Measurements from ENCODE around the gene KCNJ4.
"Not testable (repeated sequence)": the region's sequence is repeated elsewhere in the genome, so short reads cannot be mapped to it uniquely, and the experiment has no call there.

KCNJ4 gene

DNA sequence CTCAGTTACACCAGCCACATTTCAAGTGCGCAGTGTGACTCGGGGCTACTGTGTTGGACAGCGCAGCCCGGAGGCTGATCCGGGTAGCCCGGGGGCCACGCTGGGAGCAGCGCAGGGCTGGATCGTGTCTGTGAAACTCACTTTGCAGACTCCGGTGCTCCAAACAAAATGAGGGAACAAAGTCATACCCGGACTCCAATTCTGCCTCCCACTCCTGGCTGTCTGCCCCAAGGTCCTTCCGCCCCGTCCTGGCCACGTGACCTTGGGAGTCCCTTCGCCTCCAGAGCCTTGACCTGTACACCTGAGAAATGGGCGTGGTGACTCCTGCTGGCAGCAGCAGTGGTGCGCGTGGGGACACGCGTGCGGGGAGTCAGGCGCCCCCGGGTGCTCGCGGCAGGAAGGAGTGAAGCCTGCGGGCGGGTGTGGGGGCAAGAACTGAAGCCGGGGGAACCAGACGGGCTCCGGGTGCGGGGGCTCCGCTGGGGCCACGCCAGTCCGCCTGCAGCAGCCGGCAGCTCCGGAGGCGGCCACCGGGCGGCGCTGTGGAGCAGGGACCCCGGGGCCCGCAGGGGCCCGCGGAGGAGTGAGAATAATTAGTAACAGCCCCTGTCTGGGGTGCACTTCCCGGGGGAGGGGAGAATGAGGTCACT is 42.4 kb downstream of the KCNJ4 start:
- peak; percentile 39 for DNase-seq (ENCODE audit: low spot score)

DNA sequence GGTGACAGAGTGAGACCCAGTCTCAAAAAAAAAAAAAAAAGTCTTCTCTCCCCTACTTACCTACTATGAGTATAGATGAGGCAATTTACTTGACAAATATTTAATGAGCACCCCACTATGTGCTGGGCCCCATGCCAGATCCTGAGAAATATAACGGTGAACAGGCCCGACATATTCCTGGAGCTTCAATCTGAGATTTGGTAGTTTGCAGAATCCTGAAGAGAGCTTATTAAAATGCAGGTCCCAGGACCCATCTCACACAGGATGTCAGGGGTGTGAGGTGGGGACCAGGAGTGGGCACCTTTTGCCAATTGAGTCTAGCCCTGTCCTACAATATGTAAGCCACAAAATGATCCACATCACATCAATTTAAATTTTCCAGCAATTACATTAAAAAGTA is 44.0 kb downstream of the KCNJ4 start:
- DNase-seq (ENCODE audit: low spot score): no peak

DNA sequence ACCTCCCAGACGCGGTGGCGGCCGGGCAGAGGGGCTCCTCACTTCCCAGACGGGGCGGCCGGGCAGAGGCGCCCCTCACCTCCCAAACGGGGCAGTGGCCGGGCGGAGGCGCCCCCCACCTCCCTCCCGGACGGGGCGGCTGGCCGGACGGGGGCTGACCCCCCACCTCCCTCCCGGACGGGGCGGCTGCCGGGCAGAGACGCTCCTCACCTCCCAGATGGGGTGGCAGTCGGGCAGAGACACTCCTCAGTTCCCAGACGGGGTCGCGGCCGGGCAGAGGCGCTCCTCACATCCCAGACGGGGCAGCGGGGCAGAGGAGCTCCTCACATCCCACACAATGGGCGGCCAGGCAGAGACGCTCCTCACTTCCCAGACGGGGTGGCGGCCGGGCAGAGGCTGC is 45.1 kb downstream of the KCNJ4 start:
- not testable (repeated sequence) for DNase-seq (ENCODE audit: low spot score)

GRCh38 chr22:38406617-38407016 is 48.4 kb downstream of the KCNJ4 start:
- DNase-seq (ENCODE audit: low spot score): no peak

- no peak for DNase-seq (ENCODE audit: low spot score)
These were observed 50.6 kb downstream of the KCNJ4 start for GRCh38 chr22:38404419-38404818.

DNA sequence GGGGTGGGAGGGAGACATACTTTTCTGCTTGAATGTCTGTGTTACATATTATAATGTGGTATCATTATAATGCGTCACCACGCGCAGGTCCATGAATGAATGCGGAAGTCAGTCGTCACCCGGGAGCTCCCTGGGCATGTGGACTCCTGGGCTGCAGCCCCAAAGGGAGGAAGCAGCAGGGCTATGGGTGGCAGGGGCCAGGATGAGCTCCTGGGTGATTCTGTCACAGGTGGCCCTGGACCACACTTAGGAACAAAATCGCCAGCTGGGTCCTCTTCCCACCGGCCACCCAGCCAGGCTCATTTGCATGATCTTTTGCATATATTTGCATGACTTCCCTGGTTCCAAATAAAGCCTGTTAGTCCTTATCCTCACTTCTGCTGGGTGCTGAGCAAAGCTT is 51.2 kb downstream of the KCNJ4 start:
- no peak for DNase-seq (ENCODE audit: low spot score)

DNA sequence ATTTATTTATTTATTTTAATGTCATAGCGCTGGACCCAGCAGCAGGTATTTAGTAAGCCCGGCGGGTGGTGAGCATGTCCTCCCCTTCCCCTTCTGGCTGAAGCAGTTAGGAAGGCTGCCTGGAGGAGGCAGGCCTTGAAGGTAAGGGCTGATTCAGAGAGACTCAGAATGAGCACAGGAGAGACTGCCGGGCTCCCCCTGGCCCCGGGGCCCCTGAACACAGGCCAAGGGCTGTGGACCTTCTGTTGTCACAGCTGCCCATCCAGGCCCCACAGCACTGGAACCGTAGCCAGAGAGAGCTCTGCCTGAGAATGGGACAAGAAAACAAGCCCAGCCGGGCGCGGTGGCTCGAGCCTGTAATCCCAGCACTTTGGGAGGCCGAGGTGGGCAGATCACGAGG is 52.8 kb downstream of the KCNJ4 start:
- DNase-seq (ENCODE audit: low spot score): no peak

DNA sequence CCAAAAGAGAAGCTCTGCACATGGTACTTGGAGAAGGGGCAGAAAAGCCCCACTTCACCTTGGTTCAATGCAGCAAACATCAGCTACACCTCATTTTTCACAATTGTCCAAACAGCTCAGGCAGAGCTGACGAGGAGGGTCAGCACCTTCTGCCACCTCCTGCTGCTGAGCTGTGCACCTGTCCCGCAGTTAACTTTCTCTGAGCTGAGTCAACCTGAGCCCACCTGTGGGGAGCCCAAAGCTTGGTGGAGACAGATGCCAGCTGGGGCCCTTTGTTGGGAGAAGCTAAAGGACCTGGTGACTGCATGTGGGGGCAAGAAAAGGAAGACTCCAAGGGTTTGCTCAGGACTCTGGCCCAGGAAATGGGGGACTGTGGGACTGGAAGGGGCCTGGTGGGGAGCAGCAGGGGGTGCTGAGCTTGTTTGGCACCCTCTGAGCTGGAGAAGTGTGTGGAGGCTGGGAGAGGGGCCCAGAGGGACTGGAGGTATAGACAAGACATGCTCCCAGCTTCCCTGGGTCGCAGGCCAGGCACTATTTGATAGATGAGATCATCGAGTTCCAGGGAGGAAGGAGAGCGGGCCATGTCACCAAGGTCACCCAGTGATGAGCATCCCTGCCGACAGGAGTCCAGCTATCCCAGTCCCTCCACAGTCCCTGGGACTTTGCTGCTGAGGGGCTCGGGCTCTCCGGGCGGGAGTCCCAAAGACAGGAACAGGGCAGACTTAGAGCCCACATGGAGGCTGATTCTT is 53.5 kb downstream of the KCNJ4 start:
- DNase-seq (ENCODE audit: low spot score): no peak

GRCh38 chr22:38400256-38400655 is 54.7 kb downstream of the KCNJ4 start:
- not testable (repeated sequence) for DNase-seq (ENCODE audit: low spot score)

DNA sequence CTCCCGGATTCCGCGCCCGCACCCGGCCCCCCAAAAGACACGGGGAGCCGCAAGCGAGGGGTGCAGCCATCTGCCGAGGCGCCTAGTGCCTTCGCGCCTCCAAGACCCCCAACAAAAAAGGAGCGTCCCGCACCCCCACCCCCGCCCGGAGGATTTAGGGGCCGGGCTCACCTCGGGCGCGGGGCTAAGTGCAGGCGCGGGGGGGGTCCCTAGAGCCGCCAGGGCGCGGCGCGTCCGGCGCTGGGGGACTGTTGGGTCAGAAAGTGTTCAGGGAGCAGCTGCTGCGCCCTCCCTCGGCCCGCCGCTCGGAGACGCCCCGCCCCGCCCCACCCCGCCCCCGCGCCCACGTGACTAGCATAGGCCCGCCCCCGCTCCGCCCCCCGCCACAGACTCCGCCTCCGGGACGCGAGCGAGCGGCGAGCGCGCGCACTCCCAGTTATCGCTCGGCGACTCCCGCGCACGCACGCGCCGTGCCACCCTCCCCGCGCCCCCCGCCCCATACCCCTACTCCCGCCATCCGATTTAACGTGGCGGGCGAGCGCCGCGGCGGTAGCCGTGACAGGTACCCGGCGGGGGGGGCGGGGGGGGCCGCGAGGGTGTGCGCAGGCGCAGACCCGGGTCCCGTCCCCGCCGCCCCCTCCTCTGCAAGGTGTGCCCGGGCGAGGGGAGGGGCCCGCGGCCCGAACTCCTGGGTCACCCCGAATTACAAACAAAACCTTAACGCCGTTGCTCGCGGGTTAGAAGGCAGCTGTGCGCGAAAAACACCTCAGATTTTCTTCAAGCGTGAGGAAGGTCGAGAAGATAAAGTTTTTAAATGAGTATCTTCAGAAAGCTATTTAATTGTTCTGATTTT is 56.2 kb downstream of the KCNJ4 start:
- DNase-seq (ENCODE audit: low spot score): peak; percentile 88

- not testable (repeated sequence) for DNase-seq (ENCODE audit: low spot score)
These were observed 56.8 kb downstream of the KCNJ4 start for GRCh38 chr22:38398181-38398608.

GRCh38 chr22:38397189-38398085 is 57.6 kb downstream of the KCNJ4 start:
- DNase-seq (ENCODE audit: low spot score): no peak

- DNase-seq (ENCODE audit: low spot score): not testable (repeated sequence)
These were observed 58.4 kb downstream of the KCNJ4 start for GRCh38 chr22:38396440-38397069.

DNA sequence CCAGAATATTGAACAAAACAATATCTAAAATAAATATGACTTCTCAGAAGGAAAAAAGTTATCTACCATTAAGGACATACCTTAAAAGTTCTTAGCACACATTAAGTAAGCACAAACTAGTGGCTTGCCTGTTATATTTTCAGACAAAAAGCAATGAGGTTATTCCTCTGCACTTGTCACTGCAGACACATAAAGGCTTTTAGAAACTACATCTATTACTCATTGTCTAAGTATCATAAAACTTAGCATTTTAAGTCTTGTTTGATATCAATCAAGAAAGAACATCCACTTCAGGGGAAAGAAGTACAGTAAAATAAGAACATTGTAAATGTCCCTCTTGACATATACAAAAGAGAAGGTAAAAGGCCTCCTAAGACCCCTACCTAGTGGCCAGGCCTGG is 59.1 kb downstream of the KCNJ4 start:
- not testable (repeated sequence) for DNase-seq (ENCODE audit: low spot score)

DNA sequence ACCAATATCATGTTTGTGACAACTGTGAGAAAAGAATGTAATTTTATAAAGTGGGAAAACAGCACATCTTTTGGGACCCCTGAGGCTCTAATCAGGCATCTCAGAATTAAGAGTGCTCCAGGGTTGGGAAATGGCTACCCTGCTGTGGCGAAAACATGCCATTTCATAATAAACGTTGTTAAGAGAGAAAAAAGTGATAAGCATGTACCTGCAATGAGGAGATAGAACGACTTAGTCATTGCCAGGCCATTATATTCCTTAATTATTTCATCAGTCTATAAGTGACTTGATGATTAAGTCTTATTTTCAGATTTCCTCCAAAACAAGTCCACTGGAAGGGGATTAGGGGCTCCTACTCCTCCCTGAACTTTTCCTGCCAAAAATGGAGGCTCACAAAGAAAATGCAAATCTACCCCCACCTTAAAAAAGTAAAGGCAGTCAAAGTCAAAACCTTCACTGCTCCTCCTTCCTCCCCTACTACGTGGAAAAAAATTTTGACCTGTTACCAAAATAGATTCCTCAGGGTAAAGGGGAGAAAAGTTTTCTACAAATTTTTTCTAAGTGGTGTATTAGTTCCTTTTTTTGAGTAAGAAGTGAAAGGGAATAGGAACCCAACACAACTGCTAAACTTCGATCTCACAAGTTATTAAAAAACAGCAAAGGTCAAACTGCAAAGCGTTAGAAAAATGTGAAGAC is 59.9 kb downstream of the KCNJ4 start:
- not testable (repeated sequence) for DNase-seq (ENCODE audit: low spot score)

- DNase-seq (ENCODE audit: low spot score): not testable (repeated sequence)
These were observed 65.6 kb downstream of the KCNJ4 start for GRCh38 chr22:38389428-38389818.

DNA sequence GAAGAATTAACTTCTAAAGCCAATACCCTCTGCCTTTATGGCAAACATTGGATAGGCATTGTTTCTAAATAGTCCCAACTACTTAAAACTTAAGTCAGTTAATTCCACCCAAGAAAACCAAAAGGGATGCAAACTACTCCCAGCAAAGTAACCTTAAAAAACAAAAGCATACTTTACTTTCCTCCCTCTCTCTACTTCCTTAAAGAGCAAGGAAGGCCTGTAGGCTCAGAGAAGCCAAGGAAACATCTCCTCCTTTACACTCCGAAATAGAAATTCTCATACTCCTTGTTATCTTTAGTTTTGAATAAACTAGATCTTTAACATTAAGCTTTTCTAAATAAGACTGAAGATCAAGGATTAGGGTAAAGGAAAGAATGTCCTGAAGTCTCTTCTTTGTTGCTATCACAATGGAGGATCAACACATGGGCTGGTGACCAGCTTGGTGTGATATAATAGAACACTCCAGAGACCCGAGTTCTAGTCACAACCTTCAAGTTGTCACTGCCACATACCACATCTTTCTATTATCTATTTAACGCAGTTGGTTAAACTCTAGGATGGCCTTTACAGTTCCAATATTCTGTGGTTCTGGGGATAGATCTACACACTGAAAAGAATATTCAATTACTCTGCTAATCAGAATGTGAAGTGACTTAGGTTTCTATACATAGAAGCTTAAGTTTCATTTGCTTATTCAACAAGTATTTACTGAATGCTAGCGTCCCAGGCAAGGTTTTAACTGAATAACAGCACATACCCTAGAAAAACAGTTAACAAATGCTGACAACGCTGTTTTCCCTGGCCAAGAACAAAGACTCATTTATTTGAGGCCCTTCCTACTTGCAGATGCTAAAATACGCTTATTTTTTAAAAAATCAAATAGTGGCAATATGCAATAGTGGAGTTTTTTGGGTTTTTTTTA is 66.2 kb downstream of the KCNJ4 start:
- not testable (repeated sequence) for DNase-seq (ENCODE audit: low spot score)

DNA sequence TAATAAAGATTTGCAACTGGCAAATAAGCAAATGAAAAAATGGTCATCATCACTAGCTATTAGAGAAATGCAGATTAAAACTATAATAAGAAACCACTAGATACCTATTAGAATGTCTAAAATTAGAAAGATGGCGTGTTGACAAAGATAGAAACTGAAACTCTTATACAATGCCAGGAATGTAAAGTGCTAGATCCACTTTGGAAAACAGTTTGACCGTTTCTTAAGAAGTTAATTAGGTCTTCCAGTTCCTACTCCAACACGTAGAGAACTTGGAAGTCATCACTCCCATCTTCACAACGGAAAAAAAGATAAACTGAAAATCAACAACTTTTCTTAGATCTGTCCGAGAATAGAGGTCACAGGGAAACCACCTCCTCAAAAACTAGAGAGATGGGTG is 68.1 kb downstream of the KCNJ4 start:
- DNase-seq (ENCODE audit: low spot score): not testable (repeated sequence)

GRCh38 chr22:38383417-38383816 is 71.6 kb downstream of the KCNJ4 start:
- no peak for DNase-seq (ENCODE audit: low spot score)

Data from AG08395 (cell line).